HepG2 (cell line): ENCODE data around the gene PRM2. TPM values are rescaled to one million over a fixed set of nuclear protein-coding genes. Genes with fewer than 3 reads are reported as not detected.
A peak's percentile ranks its signal among the peaks of the same experiment; 100 is the strongest.

Experiments used
- CHD4 ChIP-seq: fragments of 200-600 bp; sonication (generic); IDR thresholded peaks from 2 replicates; pipeline ENCODE4 v1.7.0; 2017; ENCODE audit warnings: mild to moderate bottlenecking, low read length, borderline replicate concordance
- FOXM1 ChIP-seq: sonication (generic); formaldehyde crosslinking; IDR thresholded peaks from 2 replicates; pipeline ENCODE4 v1.5.0; 2020; ENCODE audit warnings: missing genetic modification reagents
- GATAD1 ChIP-seq: IDR thresholded peaks from 2 replicates; pipeline ENCODE4 v1.6.1; 2016; ENCODE audit warnings: missing genetic modification reagents, missing compliant biosample characterization
- HDAC2 ChIP-seq: sonication (generic); formaldehyde crosslinking; IDR thresholded peaks from 2 replicates; pipeline ENCODE4 v1.4.0; 2020; ENCODE audit warnings: missing genetic modification reagents
- HHEX ChIP-seq: IDR thresholded peaks from 2 replicates; pipeline ENCODE4 v1.6.1; 2016; ENCODE audit warnings: control low read depth
- HMGXB3 ChIP-seq: sonication (generic); formaldehyde crosslinking; IDR thresholded peaks from 2 replicates; pipeline ENCODE4 v1.4.0; 2020; ENCODE audit warnings: missing genetic modification reagents, borderline replicate concordance
- PHB2 ChIP-seq: fragments of 450-650 bp; IDR thresholded peaks from 2 replicates; pipeline ENCODE4 v1.6.1; 2018; ENCODE audit not compliant: partially characterized antibody
- PTBP1 ChIP-seq: fragments of 200-400 bp; formaldehyde crosslinking; IDR thresholded peaks from 2 replicates; pipeline ENCODE4 v1.6.1; 2018; ENCODE audit warnings: low read length, low read depth; ENCODE audit not compliant: poor library complexity, severe bottlenecking
- RFXAP ChIP-seq: sonication (generic); formaldehyde crosslinking; IDR thresholded peaks from 2 replicates; pipeline ENCODE4 v1.4.0; 2020; ENCODE audit warnings: missing genetic modification reagents, borderline replicate concordance
- THAP9 ChIP-seq: sonication (generic); formaldehyde crosslinking; IDR thresholded peaks from 2 replicates; pipeline ENCODE4; 2020; ENCODE audit warnings: missing genetic modification reagents, mild to moderate bottlenecking, borderline replicate concordance
- XRCC5 ChIP-seq: fragments of 200-400 bp; formaldehyde crosslinking; optimal IDR thresholded peaks from 2 replicates; pipeline ENCODE3; 2017; ENCODE audit warnings: mild to moderate bottlenecking, low read length
- ZNF484 ChIP-seq: sonication (generic); formaldehyde crosslinking; IDR thresholded peaks from 2 replicates; pipeline ENCODE4 v1.5.1; 2020; ENCODE audit warnings: mild to moderate bottlenecking, low read depth, missing genetic modification reagents, borderline replicate concordance
- ZNF605 ChIP-seq: sonication (generic); formaldehyde crosslinking; IDR thresholded peaks from 2 replicates; pipeline ENCODE4 v1.8.0; 2022; ENCODE audit warnings: mild to moderate bottlenecking, missing genetic modification reagents
- ZNF766 ChIP-seq: sonication (generic); formaldehyde crosslinking; IDR thresholded peaks from 2 replicates; pipeline ENCODE4 v1.5.0; 2020; ENCODE audit warnings: missing genetic modification reagents, borderline replicate concordance
- ZNF772 ChIP-seq: sonication (generic); formaldehyde crosslinking; IDR thresholded peaks from 2 replicates; pipeline ENCODE4 v1.5.0; 2020; ENCODE audit warnings: mild to moderate bottlenecking, missing genetic modification reagents
- ZNF784 ChIP-seq: sonication (generic); formaldehyde crosslinking; IDR thresholded peaks from 2 replicates; pipeline ENCODE4 v1.5.1; 2020; ENCODE audit warnings: missing genetic modification reagents, mild to moderate bottlenecking, borderline replicate concordance
- ZSCAN25 ChIP-seq: sonication (generic); formaldehyde crosslinking; IDR thresholded peaks from 2 replicates; pipeline ENCODE4 v1.8.0; 2022; ENCODE audit warnings: mild to moderate bottlenecking, missing genetic modification reagents
- ZSCAN31 ChIP-seq: sonication (generic); formaldehyde crosslinking; IDR thresholded peaks from 2 replicates; pipeline ENCODE4 v1.5.0; 2020; ENCODE audit warnings: low read depth, mild to moderate bottlenecking, missing genetic modification reagents
- polyA plus RNA-seq, 8 experiments: library from polyadenylated mRNA; depleted of rRNA in 3 of 8; stranded (reverse) in 7 of 8; unstranded in 1 of 8; fragments of >200 nt; fragmentation: Illumina TruSeq in 4 of 8; extraction: Trizol in 4 of 8; gene quantifications; 2 replicates each; pipeline versions ENCODE4 v1.2.1 to v1.2.3, GENCODE V29; 2011 to 2016; ENCODE audit warnings: low read depth in 4 of 8, missing spikeins in 1 of 8, mixed read lengths in 1 of 8; ENCODE audit not compliant: insufficient read depth in 1 of 8
- total RNA-seq, 5 experiments: library from RNA; depleted of rRNA; stranded (reverse); fragments of >200 nt; fragmentation: Illumina TruSeq; extraction: Trizol; gene quantifications; 2 replicates each; pipeline ENCODE4 v1.2.3, GENCODE V29; 2016; ENCODE audit warnings: low read depth in 1 of 5
- TF ChIP-seq, protein P1 (sequence below): sonication (generic); formaldehyde crosslinking; IDR thresholded peaks from 2 replicates; pipeline ENCODE4 v1.4.0; 2020; ENCODE audit warnings: missing genetic modification reagents, mild to moderate bottlenecking, borderline replicate concordance

PRM2 gene
- total and polyA plus RNA-seq, 2 of the 13 experiments (the other 11 are each of a cell fraction or from before 2014, with no cell fraction given), result 0.54 TPM; not detected in 1

GRCh38 chr16:11297492-11298142, 21.3 kb upstream of the PRM2 start (continued):
- TF ChIP-seq ZNF784 (CRISPR knock-in tag) (no peak), GATAD1 (no peak), ZNF484 (CRISPR knock-in tag) (no peak), HMGXB3 (CRISPR knock-in tag) (no peak), ZNF772 (CRISPR knock-in tag) (peak; percentile 82), PTBP1 (no peak), ZSCAN25 (peak; percentile 84), HHEX (no peak), PHB2 (no peak), ZNF605 (CRISPR knock-in tag) (peak; percentile 80), HDAC2 (CRISPR knock-in tag) (peak; percentile 84), XRCC5 (peak; percentile 81), THAP9 (CRISPR knock-in tag) (peak; percentile 72; the same call in 1 of the 2 replicates), FOXM1 (CRISPR knock-in tag) (no peak), ZSCAN31 (CRISPR knock-in tag) (no peak; the same call in 1 of the 2 replicates), ZNF766 (CRISPR knock-in tag) (no peak), CHD4 (no peak), RFXAP (CRISPR knock-in tag) (peak; percentile 76; the same call in 1 of the 2 replicates)
- TF ChIP-seq, protein P1, sequence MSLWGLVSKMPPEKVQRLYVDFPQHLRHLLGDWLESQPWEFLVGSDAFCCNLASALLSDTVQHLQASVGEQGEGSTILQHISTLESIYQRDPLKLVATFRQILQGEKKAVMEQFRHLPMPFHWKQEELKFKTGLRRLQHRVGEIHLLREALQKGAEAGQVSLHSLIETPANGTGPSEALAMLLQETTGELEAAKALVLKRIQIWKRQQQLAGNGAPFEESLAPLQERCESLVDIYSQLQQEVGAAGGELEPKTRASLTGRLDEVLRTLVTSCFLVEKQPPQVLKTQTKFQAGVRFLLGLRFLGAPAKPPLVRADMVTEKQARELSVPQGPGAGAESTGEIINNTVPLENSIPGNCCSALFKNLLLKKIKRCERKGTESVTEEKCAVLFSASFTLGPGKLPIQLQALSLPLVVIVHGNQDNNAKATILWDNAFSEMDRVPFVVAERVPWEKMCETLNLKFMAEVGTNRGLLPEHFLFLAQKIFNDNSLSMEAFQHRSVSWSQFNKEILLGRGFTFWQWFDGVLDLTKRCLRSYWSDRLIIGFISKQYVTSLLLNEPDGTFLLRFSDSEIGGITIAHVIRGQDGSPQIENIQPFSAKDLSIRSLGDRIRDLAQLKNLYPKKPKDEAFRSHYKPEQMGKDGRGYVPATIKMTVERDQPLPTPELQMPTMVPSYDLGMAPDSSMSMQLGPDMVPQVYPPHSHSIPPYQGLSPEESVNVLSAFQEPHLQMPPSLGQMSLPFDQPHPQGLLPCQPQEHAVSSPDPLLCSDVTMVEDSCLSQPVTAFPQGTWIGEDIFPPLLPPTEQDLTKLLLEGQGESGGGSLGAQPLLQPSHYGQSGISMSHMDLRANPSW (CRISPR knock-in tag), result no peak; the same call in 1 of the 2 replicates
